Gastrocnemius medialis (tissue), 4 donors: ENCODE results near the gene KATNBL1. TPM values are rescaled to one million over a fixed set of nuclear protein-coding genes. Genes with fewer than 3 reads are reported as not detected.
A peak's percentile ranks its signal among the peaks of the same experiment; 100 is the strongest.

Experiments
- ATAC-seq, 2 donors: fragments of 150-250 bp; one replicate each; pipeline ENCODE4 v1.9.1; 2016
- DNase-seq, 2 donors: peaks; one replicate each; pipeline ENCODE4 v3.0.0-alpha.2; 2019
- H3K27ac ChIP-seq, 4 donors: fragments of 200-600 bp; sonication (generic); 1 replicate in 1 of 4; 2 replicates in 3 of 4; pipeline ENCODE4 v1.5.1; 2016 to 2018; ENCODE audit warnings: mild to moderate bottlenecking in 2 of 4, moderate library complexity in 1 of 4
- H3K27me3 ChIP-seq, 3 donors: fragments of 200-600 bp; sonication (generic) in 2 of 3; 1 replicate in 1 of 3; 2 replicates in 2 of 3; pipeline versions ENCODE4 v1.5.1 to v1.6.0; 2016 to 2019; ENCODE audit warnings: mild to moderate bottlenecking in 1 of 3, moderate library complexity in 1 of 3
- H3K36me3 ChIP-seq, 2 donors: fragments of 200-600 bp; sonication (generic) in 1 of 2; one replicate each; pipeline ENCODE4 v1.5.1; 2017 to 2018
- H3K4me1 ChIP-seq, 2 donors: fragments of 200-600 bp; sonication (generic) in 1 of 2; one replicate each; pipeline ENCODE4 v1.5.1; 2016 to 2017; ENCODE audit warnings: mild to moderate bottlenecking in 2 of 2
- H3K4me3 ChIP-seq, 4 donors: fragments of 200-600 bp; sonication (generic) in 3 of 4; 1 replicate in 1 of 4; 2 replicates in 3 of 4; pipeline ENCODE4 v1.5.1; 2016 to 2019; ENCODE audit warnings: mild to moderate bottlenecking in 2 of 4
- H3K9me3 ChIP-seq, 3 donors: fragments of 200-600 bp; sonication (generic) in 2 of 3; 1 replicate in 1 of 3; 2 replicates in 2 of 3; pipeline ENCODE4 v1.5.1; 2016 to 2019
- POLR2A ChIP-seq, 2 donors: fragments of 450-650 bp; IDR thresholded peaks; one replicate each; pipeline ENCODE4 v1.6.1; 2017; ENCODE audit warnings: antibody characterized with exemption in 2 of 2, mild to moderate bottlenecking in 2 of 2, moderate library complexity in 2 of 2
- in situ Hi-C, 4 donors: fragments of 200-750 bp; cut with MboI; loops; one replicate each; pipeline versions ENCODE4 v1.15.0 to v1.8.0; 2017; ENCODE audit warnings: low sequenced_read_pairs in 4 of 4
- intact Hi-C: fragments of 100-400 bp; cut with DNase I; formaldehyde crosslinking; loops from one replicate; pipeline ENCODE4 v1.15.1; 2023; ENCODE audit warnings: low total_unique reads
- total RNA-seq, 4 donors: library from RNA; depleted of rRNA; stranded (reverse); fragments of >200 nt; gene quantifications; one replicate each; pipeline versions ENCODE4 v1.1.0 to v1.2.3, GENCODE V29; 2016
- TF ChIP-seq, protein P1 (sequence below), 5 experiments: fragments of 450-650 bp in 3 of 5; fragments of 200-600 bp in 2 of 5; sonication (generic) in 2 of 5; IDR thresholded peaks in 4 of 5; conservative IDR thresholded peaks in 1 of 5; 1 replicate in 4 of 5; 2 replicates in 1 of 5; pipeline ENCODE4 v1.5.1; 2016 to 2019; ENCODE audit warnings: antibody characterized with exemption in 5 of 5, mild to moderate bottlenecking in 3 of 5, moderate library complexity in 3 of 5

KATNBL1 gene
- total RNA-seq, 4 donors from 2014 or later: 9.2 to 24.9 (median 12.3) TPM

DNA sequence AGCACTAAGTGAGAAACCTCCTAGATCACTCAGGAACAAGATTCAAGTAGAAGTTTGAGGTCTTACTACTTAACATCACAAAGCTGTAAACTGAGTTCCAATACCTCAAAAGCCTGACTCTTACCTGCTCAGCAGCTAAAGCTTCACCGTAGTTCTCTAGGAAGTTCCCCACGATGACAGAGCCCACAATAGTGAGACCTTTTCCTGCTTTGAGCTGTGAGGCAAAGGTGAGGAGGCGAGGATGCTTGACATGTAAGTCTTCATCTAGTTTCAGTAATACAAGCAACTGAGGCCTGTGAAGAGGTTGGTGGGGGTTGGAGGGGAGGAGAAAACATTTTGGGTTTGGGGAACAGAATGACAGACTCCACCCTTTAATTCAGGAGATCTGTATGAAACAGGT is 30.6 kb upstream of the KATNBL1 start:
- H3K27ac ChIP-seq: no peak overlapping the region
- no peaks in the 10 kb centered on the region for H3K9me3 ChIP-seq
- intact Hi-C loops (loop anchor here (5.0 kb wide), 1 partner anchor 127 kb away; the partner anchor contains the start of gene LPCAT4), in situ Hi-C loops (loop anchor here in 3 of 4 donors (10.0 to 25.0 kb wide), 4 partner anchors 84 to 747 kb away; partner anchors contain the start of genes LPCAT4 (in 2 of the 3) and ZNF770 (in 1 of the 3))
- H3K4me1 ChIP-seq: no peaks in the 10 kb centered on the region
- no peak overlapping the region for H3K4me3 ChIP-seq
- no peaks in the 10 kb centered on the region for H3K27me3 ChIP-seq
- no peak for DNase-seq
- H3K36me3 ChIP-seq: peaks cover 0 to 79% of the 10 kb centered on the region in 2 donors
- TF ChIP-seq, protein P1, sequence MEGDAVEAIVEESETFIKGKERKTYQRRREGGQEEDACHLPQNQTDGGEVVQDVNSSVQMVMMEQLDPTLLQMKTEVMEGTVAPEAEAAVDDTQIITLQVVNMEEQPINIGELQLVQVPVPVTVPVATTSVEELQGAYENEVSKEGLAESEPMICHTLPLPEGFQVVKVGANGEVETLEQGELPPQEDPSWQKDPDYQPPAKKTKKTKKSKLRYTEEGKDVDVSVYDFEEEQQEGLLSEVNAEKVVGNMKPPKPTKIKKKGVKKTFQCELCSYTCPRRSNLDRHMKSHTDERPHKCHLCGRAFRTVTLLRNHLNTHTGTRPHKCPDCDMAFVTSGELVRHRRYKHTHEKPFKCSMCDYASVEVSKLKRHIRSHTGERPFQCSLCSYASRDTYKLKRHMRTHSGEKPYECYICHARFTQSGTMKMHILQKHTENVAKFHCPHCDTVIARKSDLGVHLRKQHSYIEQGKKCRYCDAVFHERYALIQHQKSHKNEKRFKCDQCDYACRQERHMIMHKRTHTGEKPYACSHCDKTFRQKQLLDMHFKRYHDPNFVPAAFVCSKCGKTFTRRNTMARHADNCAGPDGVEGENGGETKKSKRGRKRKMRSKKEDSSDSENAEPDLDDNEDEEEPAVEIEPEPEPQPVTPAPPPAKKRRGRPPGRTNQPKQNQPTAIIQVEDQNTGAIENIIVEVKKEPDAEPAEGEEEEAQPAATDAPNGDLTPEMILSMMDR (IDR thresholded peaks at IDR 0.05 in 4 of 5, conservative IDR thresholded peaks at IDR 0.05 in 1 of 5): no peak
- no peak for TF ChIP-seq POLR2A (IDR thresholded peaks at IDR 0.05)
- ATAC-seq: no peak

DNA sequence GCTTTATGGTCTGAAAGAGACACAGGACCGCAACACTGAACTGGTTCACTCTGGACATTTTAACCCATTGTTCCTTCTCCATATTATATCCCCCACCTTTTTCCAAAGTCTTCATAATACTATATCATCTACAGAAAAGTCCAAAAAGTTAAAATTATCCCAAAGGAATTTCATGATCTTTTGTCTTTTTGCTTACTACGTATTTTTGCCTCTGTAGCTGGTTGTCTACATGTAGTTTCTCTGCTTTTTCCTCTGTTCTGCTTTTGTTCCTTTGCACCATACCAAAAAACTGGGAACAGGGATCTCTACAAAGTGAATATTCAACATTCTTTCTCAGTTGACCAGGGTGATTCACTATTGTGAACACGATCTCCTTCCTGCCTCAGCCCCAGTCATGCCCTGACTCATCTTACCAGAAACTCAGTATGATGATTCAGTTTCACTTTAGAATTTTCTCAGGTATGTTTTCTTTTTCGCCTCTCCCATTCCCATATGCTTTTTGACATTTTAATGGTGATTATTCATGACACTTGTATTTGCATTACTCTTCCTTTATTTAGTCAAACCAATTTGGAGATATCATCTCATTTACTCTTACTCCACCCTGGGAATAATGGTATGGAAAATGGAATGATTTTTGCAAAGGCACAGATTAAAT is 29.4 kb upstream of the KATNBL1 start:
- no peaks in the 10 kb centered on the region for H3K9me3 ChIP-seq
- H3K36me3 ChIP-seq: peaks cover 0 to 74% of the 10 kb centered on the region in 2 donors
- in situ Hi-C loops: loop anchor here in 2 of 4 donors (10.0 to 25.0 kb wide), 3 partner anchors 106 to 748 kb away; partner anchors contain the start of genes LPCAT4 (in 1 of the 2), NOP10 (in 1 of the 2), NUTM1 (in 1 of the 2) and ZNF770 (in 1 of the 2)
- no peak overlapping the region for H3K4me3 ChIP-seq
- intact Hi-C loops: no loop called here
- H3K27ac ChIP-seq: no peak overlapping the region
- DNase-seq: no peak
- no peak for TF ChIP-seq POLR2A (IDR thresholded peaks at IDR 0.05)
- TF ChIP-seq, protein P1 (IDR thresholded peaks at IDR 0.05 in 4 of 5, conservative IDR thresholded peaks at IDR 0.05 in 1 of 5): no peak
- ATAC-seq: no peak
- no peaks in the 10 kb centered on the region for H3K4me1 ChIP-seq
- no peaks in the 10 kb centered on the region for H3K27me3 ChIP-seq

DNA sequence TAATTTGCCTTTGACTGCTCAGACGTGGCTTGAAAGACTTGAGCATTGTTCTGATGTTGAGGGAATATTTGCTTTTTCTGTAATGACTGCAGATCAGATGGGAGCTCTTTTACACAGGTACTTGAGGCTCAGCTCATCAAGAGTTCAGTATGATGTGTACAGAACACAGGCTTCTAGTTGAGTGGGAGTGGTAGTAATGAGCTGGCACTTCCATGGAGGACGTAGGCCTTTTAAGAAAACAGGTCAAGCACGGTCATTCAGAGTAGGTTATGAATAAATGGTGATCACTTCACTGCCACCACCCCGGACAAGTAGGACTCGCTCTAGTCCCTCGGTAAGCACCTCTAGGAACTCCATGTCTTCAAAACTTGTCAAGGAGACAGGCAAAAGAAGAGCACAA is 23.7 kb upstream of the KATNBL1 start:
- Histone ChIP-seq H3K36me3 (peaks cover 0 to 77% of the 10 kb centered on the region in 2 donors), H3K4me1 (no peaks in the 10 kb centered on the region), H3K9me3 (no peaks in the 10 kb centered on the region), H3K27ac (no peak overlapping the region), H3K4me3 (no peak overlapping the region), H3K27me3 (no peaks in the 10 kb centered on the region)
- ATAC-seq: no peak
- no peak for TF ChIP-seq POLR2A (IDR thresholded peaks at IDR 0.05)
- TF ChIP-seq, protein P1 (IDR thresholded peaks at IDR 0.05 in 4 of 5, conservative IDR thresholded peaks at IDR 0.05 in 1 of 5): no peak
- intact Hi-C loops: no loop called here
- DNase-seq: no peak
- in situ Hi-C loops: loop anchor here in 2 of 4 donors (10.0 to 25.0 kb wide), 3 partner anchors 111 to 754 kb away; partner anchors contain the start of genes LPCAT4 (in 1 of the 2), NOP10 (in 1 of the 2), NUTM1 (in 1 of the 2) and ZNF770 (in 1 of the 2)

DNA sequence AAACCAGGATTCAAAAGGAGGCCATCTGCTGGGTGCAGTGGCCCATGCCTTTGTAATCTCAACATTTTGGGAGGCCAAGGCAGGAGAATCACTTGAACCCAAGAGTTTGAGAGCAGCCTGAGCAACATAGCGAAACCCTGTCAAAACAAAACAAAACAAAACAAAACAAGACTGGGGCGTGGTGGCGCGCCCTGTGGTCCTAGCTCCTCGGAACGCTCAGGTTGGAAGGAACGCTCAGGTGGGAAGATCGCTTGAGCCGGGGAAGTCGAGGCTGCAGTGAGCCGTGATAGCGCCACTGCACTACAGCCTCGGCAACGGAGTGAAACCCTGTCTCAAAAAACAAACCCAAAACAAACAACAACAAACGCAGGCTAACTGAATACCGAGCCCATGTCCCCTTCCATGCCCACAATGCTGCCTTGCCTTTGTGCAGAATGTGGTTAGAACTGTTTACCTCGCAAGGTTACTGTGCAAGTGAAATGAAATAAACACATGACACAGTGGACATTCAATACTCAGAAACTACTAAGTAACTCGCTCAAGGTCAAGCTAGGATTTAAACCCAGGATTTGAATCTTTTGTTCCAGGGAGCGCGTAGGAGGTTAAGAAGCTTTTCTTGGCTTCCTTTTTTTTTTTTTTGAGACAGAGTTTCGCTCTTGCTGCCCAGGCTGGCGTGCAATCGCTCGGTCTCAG is 14.2 kb upstream of the KATNBL1 start:
- Histone ChIP-seq H3K9me3 (no peaks in the 10 kb centered on the region), H3K27ac (peak overlapping the region; percentile 83 to 96 (median 87)), H3K4me1 (peaks cover 14 to 15% of the 10 kb centered on the region in 2 donors), H3K27me3 (no peaks in the 10 kb centered on the region), H3K4me3 (peak overlapping the region; percentile 75 to 93 (median 86)), H3K36me3 (peaks cover 0 to 25% of the 10 kb centered on the region in 2 donors)
- no peak for TF ChIP-seq POLR2A (IDR thresholded peaks at IDR 0.05)
- TF ChIP-seq, protein P1 (IDR thresholded peaks at IDR 0.05 in 4 of 5, conservative IDR thresholded peaks at IDR 0.05 in 1 of 5): no peak
- ATAC-seq (peak; percentile 34 to 45), DNase-seq (no peak)
- in situ Hi-C loops: loop anchor here in 3 of 4 donors (5.0 to 25.0 kb wide), 3 partner anchors 119 to 763 kb away; partner anchors contain the start of genes EMC7 (in 2 of the 3), PGBD4 (in 2 of the 3) and ZNF770 (in 1 of the 3)
- intact Hi-C loops: loop anchor here (1.0 kb wide), 1 partner anchor 14 kb away; the partner anchor contains the start of gene KATNBL1
